ENCODE measurements around the gene ZNF710.

ZNF710 gene

GRCh38 chr15:90083419-90083818 is 82.3 kb downstream of the ZNF710 start:
- no peak for DNase-seq

- no peak for DNase-seq
These were observed 83.0 kb downstream of the ZNF710 start for GRCh38 chr15:90083954-90084607.

DNA sequence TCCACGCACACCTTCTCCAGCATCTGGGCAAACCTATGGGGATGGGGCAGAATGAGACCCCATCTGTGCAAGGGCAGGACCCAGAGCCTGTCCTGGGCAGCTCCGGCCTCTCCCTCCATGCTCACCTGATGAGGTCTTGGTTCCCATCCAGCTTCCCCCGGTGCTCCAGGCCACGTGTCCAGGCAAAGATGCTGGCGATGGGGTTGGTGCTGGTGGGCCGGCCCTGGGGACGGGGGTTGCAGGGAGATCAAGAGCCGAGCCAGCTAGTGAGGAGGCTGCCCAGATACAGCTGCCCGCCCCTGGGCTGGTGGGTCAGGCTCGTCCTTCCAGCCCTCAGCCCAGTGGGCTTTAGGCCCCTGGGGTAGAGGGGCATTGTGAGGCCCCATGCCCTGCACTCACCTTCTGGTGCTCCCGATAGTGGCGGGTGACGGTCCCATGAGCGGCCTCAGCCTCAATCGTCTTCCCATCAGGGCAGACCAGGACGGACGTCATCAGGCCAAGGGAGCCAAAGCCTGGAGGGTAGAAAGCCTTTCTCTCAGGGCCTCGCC is 83.8 kb downstream of the ZNF710 start:
- no peak for DNase-seq

DNA sequence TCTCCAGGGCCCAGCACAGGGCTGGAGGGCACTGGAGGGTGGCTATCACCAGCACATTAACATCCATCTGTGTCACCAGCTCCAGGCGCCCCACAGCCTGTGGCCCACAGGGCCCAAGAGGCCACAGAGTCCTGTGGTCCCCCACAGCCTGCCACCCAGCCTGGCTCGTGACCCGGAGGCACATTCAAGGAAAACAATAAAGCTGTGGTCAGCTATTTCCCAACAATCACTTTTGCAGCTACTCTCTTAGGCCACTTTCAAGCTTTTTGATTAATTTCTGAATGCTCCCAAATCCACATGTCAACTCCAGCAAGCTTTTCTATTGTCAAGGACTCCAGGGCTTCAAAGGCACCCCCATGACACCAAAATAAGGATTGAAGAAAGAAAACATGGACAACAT is 84.4 kb downstream of the ZNF710 start:
- DNase-seq = no peak

GRCh38 chr15:90086868-90087268 is 85.7 kb downstream of the ZNF710 start:
- peak; percentile 27 for DNase-seq

- no peak for DNase-seq
These were observed 86.5 kb downstream of the ZNF710 start for GRCh38 chr15:90087454-90088154.

DNA sequence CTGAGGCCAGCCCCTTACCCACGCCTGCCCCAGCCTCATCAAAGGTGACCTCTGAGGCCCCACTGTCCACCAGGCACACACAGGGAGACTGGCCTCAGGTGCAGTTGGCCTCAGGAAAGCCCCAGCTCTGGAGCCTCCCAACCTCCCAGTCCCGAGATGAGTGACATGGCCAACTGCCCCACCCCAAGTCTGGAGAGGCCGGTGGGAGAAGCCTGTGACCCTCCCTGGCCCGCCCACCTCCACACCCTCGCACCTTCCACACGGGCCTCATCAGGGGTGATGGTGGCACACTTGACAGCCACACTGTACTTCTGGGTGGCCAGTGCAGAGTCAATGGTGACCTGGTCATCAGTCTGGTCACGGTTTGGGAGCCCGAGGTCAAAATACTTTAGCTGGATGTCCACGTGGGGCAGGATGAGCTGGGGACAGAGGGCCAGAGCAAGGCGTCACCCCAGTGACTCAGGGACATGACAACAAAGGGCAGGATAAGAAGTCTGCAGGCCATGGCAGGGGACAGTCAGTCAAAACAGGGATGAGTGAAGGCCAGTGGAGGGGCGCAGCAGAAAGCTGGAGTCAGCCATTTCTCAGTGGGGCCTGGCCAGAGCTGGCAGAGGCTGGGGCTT is 89.2 kb downstream of the ZNF710 start:
- no peak for DNase-seq

DNA sequence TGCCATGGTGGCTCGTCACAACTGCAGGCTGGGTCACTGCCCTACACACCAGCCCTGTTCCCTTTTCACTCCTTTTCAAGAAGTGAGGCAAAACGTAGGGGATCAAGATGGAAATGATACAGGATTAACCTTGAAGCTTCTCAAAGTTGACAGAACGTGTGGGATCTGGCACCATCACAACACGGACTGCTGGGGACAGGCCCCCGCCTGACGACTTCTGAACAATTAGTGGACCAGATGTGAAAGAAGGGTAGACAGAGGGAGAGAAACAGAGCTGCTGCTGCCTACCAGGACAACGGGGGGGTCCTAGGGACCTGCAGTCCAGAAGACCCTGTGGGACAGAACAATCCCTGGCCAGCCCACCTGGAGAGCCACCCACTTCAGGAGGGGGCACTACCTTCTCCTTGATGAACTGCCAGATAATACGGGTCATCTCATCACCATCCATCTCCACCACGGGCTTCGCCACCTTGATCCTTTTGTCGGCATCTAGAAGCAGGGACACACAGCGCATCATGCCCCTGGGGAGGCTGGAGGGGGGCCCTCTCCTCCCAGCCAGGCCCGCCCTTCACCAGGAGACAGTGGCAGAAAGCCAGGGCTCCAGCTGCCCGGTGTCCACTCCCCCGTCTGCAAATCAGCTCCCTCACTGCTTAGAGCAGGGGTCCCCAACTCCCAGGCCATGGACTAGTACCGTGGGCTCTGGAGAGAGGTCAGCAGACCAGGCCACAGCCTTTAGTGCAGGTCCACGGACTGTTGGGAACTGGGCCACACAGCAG is 90.2 kb downstream of the ZNF710 start:
- no peak for DNase-seq

DNA sequence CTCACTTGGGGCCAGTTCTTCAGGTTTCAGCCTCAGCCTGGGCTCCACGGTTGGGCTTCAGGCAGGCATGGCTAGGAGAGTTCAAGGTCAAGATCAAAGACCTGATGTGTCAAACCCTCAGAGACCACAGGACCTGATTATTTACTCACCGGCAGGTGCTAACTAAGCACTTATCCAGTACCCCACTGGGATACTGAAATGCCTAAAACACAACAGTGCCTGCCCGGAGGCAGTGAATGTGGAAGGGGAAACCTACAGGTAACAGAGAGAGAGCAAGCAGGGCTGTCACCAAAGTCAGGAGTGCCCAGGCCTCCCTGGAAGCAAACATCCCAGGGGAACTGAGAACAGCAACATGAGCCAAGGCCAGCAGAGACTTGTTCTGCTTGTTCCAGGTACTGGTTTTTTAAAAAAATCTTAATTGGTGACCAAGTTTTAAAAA is 94.4 kb downstream of the ZNF710 start:
- no peak for DNase-seq

- DNase-seq = peak; percentile 46
These were observed 96.4 kb downstream of the ZNF710 start for GRCh38 chr15:90097475-90097874.

DNA sequence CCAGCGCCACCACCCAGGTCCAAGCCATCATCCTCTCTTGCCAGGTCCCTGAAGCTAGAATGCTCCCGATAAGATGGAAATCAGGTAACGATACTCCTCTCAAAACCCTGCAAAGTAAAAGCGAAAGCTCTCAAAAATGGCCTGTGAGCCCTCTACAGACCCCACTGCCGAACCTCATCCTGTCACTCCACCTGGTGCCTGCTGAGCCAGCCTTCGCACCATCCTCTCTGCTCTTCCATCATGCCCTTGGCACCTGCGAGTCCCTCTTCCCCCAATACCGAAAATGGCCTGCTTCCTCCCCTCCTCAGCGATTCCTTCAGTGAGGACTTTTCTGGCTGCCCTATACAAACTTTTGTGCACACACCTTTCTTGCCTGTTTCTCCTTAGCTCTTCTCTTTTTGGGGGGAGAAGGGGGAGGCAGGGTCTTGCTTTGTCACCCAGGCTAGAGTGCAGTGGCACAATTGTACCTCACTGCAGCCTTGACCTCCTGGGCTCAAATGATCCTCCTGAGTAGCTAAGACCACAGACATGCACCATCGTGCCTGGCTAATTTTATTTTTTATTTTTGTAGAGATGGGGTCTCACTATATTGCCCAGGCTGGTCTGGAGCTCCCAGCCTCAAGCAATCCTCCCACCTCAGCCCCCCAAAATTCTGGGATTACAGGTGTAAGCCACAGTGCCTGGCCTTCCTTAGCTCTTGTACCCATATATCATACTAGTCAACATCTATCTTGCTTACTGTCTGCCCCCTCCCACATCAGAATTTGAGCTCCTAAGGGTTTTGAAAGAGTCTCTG is 98.1 kb downstream of the ZNF710 start:
- DNase-seq = peak; percentile 28

DNA sequence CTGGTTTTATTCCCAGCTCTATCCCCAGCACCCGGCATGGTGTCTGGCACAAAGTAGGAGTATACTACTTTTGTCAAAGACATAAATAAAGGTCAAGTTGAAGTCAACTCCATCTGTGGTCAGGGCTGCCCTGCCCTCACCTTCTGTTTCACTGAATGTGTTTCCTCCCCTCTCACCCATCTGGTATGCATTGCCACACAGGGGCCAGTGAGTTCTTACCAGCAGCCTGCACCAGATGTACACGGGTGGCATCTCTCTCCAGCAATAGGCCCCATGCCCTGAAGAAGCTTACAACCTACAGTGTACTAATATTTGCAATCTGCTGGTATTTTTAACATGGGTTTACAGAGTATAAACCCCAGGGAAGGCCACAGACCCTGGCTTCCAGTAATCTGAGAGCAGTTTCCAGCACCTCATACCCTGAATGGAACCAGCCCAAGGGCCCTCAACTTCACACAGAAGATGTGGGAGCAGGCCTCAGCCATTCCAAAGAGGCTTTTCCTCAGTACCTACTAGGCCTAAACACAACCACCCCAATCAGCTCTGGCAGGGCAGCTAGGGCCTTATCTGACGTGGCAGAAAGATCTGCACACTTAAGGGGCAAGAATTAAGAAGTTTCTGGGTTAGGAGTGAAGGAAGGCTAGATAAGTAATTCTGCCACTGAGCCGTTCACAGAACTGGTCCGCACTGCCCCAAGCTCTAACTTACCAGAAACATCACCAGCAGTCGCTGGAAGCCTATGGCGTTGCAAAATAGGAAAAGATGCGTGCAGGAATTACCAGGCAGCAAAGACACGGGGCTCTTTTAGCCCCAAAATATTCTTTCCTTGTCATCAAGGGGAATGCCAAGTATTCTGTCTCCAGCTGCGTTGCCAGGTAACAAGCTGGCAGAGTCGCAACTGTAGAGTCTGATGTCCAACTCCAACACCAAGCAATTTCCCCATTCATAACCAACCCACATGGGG is 99.0 kb downstream of the ZNF710 start:
- peak; percentile 18 for DNase-seq

DNA sequence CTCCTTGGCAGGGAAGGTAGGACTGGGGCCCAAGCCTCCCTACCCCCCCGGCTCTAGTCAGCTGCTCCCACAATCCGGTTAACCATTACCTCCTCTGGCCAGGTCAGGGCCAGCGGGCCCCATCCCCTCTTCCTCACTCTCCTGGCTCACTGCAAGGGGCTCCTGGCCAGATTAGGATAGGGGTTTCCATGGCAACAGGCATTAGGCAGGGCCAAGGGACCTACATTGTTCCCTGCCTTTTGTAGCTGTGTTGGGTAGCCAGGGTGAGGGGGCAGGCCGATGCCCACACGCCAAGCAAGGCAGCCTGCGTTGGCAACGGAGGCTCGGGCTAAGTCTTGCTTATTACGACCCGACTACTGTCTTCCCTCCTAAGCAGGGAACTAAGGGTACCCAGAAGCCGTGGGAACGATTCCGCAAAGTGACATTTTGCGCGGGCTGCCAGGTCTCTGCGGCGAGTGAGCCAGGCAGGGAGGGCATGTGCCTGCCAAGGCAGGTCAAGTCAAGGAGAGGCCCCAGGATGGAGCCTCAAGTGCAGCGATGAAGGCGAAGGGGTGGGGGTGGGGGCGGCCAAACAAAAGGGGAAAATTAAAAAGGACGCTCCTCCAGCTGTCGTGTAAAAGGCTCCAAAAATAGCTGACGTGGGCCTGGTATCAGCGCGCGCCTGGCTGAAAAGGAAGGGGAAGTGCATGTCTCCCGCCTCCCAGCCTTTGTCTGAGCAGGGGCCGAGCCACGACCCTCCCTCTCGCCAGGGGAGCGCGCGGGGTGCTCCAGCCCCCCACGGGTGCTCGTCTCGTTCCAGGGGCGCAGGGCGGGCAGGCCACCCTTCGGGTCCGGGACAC is 100.2 kb downstream of the ZNF710 start:
- DNase-seq = no peak

GRCh38 chr15:90101969-90102890 is 101.1 kb downstream of the ZNF710 start, which contains the start of gene IDH2:
Gene IDH2 (minus strand): TSS chr15:90102468. CDS start chr15:90102390, 78 bp downstream.
- peak; percentile 64 for DNase-seq

GRCh38 chr15:90103701-90104329 is 102.7 kb downstream of the ZNF710 start:
- no peak for DNase-seq

DNA sequence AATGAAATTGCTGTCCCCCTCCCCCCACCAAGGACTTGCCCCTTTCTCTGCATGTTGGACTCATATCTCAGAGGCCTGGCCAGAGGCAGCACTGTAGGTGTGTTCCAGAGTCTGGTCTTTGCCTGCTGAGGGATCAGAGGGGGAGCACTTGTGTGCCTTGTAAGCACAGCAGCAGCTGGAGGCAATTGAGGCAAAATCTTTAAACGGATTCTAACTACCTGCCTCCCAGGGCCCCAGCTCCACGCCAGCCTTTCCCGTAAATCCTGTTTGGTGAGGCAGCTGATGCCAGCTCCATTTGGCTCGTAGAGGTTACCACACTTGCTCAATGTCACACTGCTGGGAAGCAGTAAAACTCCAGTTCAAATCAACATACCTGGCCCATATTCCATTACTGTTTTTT is 103.4 kb downstream of the ZNF710 start:
- no peak for DNase-seq

- no peak for DNase-seq
These were observed 104.4 kb downstream of the ZNF710 start for GRCh38 chr15:90105521-90105920.

DNA sequence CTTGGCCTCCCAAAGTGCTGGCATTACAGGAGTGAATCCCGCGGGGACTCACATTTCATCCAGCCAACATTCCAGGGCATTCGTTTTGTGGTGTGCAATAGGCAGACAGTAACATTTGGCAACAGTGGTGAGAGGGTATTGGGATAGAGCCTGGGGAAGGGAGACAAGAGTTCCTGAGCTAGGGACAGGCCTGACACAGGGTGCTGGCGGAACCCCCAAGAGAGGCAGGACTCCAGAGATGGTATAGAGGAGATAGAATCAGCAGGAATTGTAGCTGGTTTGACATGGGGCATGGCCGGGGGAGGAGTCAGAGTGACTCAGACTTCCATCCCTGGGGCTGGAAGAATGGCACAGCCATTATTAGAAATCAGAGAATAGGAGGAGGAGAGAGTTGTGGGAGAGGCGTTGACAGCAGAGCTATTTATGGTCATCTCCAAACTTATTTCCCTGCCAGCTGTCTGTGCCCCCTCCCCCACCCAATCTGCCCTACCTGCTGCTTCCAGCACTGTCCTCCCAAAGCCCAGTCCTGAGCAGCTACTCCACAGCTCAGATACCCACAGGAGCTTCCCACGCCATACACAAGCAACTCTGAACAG is 105.5 kb downstream of the ZNF710 start:
- DNase-seq = no peak
